DMS53 treated with DMSO at 0.1 percent for 48 hours (cell line): ENCODE measurements around the gene KDM2A.

Source experiments
- DNase-seq: peaks from one replicate; lab custom pipeline; 2025; ENCODE audit not compliant: unreplicated experiment; lab: John Stamatoyannopoulos, UW

The KDM2A gene

DNA sequence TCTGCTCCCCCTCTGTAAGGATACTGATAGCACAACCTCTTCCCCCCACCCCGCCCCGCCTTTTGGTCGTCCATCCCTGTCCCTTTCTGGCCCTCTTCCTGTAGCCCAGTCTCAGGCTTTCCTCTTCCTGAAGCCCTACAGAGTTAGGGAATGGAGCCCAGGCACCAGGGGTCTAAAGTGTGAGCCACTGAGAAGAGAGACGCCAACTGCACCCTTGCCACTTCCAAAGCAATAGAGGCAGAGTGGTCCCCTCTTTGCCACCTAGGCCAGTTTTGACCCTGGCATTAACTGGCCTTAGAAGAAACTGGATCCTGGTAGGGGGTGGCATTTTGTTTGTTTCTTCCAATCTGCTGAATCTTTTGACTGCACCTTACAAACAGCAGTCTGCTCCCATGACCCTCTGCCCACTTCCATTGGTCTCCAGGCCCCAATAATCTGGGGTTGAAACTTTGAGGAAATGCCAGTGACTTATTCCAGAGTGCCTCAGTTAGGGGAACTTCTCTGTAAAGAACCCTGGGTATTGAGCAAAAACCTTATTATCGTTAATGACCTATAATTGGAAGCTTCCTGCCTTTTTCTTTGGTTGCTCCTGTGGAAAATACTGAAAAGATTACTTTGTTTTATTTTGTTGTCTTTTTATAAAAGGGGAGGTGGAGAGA is 137.5 kb downstream of the KDM2A start:
- DNase-seq = no peak

DNA sequence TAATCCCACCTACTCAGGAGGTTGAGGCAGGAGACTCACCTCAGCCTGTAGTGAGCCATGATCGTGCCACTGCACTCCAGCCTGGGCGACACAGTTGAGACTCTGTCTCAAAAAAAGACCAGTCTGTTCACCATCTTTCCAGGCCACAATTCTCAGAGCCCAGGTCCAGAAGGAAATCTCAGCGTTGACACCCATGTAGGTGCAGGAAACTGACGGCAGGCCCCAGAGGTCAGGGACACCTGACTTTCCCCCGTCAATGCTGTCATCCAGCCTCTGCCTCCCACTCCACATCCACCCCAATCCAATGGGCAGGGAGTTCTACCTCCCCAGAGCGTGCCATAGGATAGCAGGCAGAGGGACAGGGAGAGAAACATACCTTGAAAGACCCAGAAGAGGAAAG is 141.3 kb downstream of the KDM2A start:
- no peak for DNase-seq

DNA sequence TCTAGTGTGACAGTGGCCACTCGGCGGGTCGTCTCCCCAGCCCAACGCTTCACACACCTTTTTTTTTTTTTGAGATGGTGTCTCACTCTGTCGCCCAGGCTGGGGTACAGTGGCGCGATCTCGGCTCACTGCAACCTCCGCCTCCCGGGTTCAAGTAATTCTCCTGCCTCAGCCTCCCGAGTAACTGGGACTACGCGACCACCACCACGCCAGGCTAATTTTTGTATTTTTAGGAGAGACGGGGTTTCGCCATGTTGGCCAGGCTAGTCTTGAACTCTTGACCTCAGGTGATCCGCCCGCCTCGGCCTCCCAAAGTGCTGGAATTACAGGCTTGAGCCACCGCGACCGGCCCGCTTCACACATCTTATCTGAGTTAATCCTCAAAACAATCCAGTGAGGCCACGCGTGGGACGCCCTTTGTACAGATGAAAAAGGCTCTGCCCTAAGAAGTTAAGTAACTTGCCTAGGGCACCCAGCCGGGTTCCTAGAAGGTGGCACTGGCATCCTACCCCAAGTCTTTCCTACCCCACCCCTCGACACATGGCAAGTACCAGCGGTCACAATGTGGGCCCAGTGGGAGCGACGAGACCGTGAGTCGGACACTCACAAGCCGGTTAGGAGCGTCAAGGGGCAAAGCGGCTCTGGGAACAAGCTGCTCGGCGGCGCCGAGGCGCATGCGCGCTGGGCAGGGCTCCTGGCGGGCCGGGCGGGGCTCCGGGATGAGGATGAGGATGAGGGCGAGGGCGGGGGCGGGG is 142.0 kb downstream of the KDM2A start:
- peak; percentile 30 for DNase-seq

DNA sequence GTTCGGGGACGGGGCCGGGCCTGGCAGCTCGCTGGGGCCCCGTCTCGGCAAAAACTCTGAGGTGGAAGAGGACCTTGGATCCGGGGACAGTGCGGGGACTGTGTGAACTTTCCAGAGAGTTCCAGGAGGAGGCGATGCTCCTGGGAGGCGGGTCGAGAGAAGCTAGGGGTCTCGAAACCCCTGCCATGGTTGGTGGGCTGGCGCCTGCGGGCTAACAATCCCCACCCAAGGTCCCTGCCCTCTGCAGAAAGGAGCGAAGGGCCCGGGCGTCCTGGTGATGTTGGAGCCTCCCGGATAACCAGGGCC is 142.5 kb downstream of the KDM2A start:
- DNase-seq = no peak

DNA sequence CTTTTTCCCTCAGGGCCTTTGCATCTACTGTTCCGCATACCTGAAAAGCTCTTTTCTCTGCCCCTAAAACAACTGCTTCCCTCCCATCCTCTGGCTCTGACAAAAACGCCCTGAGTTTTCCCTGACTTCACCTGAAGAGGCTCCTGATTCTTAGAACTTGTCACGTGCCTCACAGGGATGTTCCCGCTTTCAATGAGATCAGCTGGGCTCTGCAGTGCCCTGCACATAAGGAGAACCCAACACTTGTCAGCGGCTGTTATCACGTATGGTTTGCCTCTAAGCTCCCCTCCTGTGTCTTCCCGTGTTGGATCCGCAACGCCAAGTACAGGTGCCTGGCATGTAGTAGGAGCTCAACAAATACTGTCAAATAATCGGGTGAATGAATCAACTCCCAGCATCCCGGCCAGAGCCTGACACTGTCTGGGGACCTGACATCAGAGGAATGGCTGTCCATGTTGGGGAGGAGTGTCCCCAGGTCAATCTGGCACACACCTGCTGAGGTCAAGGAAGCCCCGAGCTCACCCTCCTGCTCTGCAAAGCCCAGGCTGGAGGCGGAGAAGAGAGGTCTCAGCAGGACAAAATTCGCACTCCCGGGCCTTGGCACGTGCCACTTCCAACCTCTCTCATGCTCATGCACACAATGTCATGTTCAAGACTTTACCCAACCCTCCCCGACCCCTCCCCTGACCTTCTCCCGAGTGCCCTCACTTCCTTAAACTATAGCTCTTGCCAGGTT is 143.1 kb downstream of the KDM2A start:
- DNase-seq = peak; percentile 43

DNA sequence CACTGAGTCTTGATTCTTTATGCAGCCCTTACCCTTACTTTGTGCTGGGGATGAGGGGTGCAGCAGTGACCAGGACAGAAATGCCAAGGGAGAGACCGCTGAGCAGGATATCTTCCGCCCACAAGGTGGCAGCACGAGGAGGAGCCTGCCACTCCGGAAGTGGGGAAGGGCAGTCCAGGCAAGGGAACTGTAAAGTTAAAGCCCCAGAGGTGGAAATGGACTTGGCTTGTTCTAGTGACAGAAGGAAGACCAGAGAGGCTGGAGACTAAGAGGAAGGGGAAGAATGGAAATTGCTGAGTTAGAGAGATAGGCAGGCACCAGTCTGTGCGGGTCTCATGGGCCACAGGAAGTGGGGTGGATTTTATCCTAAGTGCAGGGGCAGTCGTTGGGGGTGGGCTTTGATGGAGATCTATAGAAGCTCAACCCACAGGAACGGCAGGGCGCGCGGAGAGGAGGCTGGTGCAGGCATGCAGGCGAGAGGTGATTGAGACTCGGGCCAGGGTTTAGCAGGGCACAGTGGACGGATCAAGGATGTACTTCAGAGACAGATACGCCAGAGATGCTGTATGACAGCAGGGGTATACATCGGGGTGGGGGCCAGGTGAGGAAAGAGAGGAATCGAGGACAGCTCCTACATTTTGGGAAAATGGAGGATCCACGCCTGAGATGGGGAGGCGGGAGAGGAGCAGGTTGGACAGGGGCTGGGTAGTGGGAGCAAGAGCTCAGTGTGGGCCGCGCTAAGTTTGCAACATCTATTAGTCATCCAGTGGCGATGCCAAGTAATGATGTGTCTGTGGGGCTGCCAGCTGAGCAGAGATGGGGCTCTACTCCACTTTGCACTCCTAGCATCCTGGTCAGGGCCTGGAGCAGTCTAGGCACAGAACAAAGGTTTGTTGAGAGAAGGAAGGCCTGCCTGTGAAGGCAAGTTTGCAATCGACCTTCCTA is 143.9 kb downstream of the KDM2A start:
- peak; percentile 91 for DNase-seq

DNA sequence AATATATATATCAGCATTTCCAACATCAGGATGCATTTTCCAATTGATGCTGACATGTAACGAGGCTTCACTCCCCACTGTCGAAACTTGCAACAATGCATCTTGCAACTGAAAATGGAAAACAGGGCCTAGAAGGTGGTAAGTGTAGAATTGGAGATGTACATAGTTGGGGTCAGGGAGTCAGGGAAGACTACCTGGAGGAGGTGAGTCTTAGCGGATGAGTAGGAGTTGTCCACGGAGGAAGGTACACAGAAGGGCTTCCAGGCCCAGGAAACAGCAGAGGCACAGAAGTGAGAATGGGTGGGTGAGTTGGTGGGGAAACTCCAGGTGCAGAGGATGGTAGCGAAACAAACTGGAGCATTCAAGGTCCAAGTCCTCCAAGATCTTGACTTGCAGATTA is 145.2 kb downstream of the KDM2A start:
- DNase-seq = no peak

DNA sequence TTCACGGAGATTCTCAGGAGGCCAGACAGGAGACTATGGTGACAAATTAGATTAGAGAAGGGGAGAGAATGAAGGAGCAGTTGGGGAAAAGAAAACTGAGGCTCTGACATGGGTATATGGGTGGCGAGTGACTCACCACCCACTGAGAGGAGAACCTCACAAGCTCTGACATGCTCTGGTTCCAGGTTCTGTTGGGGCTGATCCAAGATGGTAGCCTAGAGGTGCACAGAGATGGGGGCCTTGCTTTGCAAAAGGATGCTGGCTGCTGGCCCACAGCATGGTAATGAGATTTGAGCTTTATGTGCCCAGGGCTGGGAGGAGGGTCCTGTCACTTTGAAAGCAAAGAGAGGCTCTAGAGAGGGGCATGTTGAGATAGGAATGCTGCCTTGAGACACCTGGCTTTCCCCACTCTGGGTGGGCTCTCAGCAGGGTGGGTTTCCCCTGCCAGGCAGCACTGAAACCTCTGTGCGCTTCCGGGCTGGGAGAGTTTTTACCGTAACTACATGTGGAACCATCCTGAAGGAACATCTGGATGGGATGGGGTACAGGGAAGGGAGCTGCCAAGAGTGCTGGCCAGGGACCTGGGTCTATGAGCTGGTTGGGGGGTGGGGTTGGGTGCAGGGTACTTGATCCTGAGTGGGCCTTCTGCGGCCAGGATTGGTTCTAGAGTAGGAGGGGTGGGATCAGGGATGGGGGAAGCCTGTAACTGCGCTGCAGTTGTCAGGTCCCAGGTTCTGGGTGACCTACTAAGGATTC is 146.0 kb downstream of the KDM2A start:
- DNase-seq = no peak

DNA sequence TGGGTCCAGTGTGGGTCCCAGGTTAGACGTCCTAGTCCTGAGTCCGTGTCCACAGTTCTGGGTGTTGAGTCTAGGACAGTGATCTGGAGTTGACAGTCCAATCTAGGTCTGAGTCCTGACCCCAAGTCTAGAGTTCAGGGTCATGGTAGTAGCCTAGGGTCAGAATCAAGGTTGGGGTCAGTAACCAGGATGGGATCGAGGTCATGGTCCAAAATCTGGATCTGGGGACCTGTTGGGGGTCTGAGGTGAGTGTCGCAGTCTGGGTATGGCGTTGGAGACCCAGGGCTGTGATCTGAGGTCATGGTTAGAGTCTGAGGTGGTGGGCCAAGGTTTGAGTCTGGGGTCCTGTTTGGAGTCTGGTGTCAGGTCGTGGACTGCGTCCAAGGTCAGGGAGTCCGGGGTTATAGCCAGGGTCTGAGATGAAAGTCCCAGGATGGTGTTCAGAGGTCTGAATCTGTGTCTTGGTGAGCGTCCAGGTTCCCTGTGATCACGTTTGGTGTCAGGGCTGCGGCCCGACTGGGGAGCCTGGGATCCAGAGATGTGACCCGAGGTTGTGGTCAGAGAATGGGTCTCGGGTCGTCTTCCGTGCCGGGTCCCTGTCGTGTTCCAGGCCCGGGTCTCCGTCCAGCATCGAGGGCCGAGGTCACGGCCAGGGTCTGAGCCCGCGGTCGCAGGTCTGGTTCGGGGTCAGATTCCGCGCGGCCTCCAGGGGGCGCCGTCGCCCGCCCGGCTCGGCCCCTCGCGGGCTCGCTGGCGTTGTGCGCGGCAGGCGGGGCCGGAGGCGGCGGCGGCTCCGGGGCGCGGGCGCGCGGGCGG is 146.8 kb downstream of the KDM2A start:
- peak; percentile 36 for DNase-seq

DNA sequence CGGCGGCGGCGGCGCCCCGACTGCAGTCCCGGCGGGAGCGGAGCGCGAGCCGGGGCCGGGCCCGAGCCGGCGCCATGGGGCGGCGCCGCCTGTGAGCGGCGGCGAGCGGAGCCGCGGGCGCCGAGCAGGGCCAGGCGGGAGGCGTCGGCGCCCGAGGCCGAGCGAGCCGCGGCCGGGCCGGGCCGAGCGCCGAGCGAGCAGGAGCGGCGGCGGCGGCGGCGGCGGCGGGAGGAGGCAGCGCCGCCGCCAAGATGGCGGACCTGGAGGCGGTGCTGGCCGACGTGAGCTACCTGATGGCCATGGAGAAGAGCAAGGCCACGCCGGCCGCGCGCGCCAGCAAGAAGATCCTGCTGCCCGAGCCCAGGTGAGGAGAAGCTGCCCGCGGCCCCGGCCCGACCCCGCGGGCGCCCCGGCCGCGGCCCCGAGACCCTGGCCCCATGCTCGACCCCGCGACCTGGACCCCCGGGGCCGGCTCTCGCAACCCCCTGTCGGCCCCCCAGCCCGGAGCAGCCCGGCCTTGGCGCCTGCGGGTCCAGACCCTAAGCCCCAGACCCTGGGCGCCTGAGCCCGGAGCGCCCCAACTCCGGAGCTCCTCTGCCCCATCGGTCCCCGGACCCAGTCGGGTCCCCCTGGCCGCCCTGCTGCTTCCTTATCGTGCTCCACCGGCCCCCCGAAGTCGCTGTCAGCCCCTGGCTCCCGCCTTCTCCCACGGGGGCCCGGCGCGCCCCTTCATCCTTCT is 147.6 kb downstream of the KDM2A start, which contains the start of gene GRK2:
TSS of gene GRK2 (plus strand) at position 25 of the 739 bp plus-strand sequence. CDS start at position 252, 227 bp downstream.
- DNase-seq = peak; percentile 36

DNA sequence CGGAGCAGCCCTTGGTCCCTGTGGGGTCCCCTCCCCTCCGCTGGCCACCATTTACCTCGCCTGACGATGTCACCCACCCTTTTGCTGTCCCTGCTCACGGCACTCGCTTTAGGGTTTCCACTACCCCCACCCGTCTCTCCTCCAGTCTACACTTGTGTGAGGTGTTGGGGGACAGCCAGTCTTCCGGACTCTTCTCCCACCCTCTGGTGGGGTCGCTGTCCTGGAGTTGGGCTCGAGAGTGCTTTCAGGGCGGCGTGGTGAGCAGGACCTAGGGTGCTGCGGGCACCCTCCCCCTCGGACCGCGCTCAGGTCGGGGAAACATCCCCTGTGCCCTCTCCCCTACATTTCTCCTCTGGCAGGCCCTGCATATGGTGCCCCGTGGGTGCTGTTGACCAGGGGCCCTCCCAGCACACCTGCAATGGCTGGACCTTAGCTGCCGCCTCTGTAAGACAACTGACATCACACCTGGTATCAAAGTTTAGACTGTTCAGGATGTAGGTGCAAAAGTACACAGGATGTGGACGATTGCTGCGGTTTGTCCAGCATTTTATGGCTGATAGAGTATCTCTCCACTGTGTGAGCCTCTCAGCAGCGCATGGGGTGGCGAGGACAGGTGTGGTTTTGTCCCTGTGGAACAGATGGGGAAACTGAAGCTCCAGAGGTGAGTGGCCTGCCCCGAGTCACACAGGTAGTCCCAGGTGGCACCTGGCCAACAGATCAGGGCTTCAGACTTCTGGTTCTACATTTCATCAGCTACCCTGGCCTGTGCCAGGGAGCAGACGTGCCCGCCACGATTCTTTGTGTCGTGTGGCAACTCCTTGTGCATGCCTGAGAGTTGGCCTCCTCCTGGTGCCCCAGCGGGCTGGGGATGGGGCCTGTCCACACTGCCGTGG is 148.4 kb downstream of the KDM2A start:
- peak; percentile 51 for DNase-seq

DNA sequence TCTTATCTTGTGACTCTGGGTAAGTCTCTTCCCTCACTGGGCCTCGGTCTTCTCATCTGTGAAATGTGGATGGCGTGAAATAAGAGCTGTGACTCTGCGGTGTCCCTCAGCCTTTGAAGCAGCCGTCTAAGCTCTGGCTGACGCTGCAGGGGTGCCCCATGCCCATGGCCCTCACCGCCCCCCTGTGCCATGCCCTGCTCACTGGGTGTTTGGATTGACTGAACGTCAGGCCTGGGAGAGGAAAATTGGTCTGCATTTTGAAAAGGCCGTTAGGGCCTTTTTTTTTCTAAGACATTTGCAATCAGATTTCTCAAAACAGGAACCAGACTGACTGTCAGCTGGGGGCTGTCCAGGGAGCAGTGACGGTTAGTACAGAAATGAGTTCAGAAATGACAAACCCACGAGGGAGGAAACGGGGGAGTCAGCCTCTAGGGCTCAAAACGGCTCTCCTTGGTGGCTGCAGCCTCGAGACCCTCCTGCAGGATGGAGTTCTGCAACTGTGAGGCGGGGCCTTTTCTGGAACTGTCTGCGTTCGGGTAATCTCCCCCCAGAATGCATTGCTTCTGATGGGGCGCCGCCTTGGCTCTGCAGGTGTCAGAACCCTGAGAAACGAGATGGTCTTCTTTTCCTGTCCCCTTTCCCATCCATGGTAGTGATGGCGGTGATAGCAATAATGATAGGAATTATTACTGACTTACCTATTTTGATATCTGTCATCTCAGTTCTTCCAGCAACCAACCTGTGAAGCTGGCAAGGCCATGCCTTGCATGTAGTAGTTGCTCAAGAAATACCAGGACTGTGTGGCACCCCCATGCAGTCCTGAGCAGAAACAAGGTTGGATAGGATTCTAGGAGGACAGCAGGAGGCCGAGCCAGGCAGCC is 149.3 kb downstream of the KDM2A start:
- DNase-seq = no peak

DNA sequence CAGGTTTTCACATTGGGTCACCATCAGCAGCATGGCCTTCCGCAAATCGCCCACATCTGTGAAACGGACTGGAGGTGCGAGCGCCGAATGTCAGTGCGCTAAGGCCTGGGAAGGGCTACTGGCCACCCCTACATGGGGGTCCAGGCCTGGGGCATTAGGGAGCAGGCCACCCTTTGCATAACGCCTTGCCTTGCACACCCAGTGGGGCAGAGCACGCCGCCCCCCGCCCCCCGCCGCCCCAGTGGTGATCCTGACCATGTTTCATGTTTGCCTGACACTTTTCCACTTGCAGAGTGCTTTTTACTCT is 149.9 kb downstream of the KDM2A start:
- no peak for DNase-seq

DNA sequence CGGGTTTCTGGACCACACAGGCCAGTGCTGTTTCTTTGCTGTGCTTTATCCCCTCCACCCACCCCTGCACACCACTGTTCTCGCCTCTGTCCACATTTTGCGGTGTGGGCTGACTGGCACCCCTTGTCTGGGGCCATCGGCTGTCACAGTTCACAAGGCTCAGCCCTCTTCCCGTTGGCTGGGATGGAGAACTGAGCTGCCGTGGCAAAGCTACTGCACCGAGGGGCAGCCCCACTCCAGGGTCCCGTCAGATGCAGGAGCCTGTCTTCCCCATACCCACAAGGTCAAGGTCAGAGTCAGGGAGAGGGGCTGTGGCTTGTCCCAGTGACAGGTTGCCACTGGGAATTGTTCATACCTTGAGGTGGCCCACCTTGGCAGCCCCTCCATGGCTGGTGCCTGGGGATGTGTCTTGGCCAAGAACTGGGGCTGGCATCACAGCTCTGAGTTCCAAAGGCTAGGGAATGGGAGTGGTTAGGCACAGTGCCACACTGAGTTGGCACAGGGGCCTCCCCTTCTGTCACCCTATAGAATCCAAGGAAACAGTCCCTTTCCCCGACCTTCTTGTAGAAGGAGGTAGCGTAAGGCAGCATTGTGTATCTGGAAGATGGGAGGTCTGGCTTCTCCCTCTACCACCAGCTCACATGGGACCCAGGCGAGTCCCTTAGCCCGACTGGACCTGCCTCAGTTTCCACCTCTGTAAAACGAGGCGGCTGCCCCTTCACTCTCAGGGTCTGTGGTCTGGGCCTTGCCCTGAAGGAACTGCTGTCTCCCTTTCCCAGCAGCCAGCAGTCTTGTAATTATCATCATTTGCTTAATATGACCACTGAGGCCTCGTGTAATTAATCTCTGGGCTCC is 150.6 kb downstream of the KDM2A start:
- DNase-seq = no peak

DNA sequence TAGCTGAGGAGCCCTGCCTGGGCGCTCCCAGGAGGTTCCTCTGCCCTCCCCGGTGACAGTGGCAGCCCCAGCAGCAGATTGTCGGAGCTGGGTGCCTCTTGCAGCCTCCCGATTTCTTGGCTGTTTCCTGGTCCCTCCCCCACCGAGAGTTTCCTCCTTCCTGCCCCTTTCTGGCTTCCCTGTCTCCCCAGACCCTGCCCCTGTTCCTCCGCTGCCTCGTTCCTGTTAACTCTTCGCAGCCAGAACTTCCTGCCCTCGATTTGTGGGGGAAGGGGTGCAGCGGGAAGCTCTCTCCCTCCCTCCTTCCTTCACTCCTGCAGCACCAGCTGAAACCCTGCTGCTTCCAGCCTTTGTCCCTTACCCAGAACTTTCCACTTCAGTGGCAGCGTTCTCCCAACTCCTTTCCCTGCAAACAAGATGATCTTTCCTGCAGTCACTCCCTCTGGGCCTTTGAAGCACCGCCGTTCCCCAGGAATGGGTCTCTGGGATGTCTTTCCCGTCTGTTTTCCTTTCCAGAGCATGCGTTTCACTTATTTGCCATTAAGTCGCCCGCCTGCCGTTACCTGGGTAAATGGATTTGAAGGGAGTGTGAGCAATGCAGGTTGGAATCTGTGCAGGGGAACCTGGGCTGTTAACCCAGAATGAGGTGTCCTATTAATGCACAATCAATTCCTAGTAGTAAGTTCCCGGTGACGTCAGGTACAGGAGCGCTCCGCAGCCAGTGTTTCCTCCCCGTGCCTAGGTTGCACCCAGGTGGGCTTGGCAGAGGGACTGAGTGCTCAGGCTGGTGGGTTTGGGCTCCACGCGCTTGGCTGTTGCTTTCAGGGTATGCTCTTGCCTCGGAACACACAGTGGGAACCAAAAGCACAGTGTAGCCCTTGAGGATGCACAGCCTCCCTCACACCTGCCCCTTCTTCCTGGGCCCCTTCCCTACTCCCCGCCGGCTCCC is 151.5 kb downstream of the KDM2A start:
- no peak for DNase-seq
